Neuronal stem cell (in vitro differentiated cells): ENCODE measurements around the gene WWOX.

Source experiments
- DNase-seq: peaks from one replicate; pipeline ENCODE4 v3.0.0-alpha.2; 2013; ENCODE audit warnings: low spot score
- H2AFZ ChIP-seq: one replicate; pipeline ENCODE4 v1.6.1; 2013; ENCODE audit warnings: mild to moderate bottlenecking, low read length, inconsistent platforms
- H2AK5ac ChIP-seq: 2 replicates; pipeline ENCODE4 v1.6.1; 2013; ENCODE audit warnings: low read depth, mild to moderate bottlenecking, inconsistent platforms, low read length, moderate library complexity, mixed read lengths
- H2BK120ac ChIP-seq: 2 replicates; pipeline ENCODE4 v1.6.1; 2013; ENCODE audit warnings: low read depth, mild to moderate bottlenecking, inconsistent platforms, low read length, moderate library complexity, mixed read lengths
- H2BK12ac ChIP-seq: one replicate; pipeline ENCODE4 v1.6.1; 2013; ENCODE audit warnings: low read length, inconsistent platforms
- H2BK15ac ChIP-seq: 2 replicates; pipeline ENCODE4 v1.6.1; 2013; ENCODE audit warnings: mild to moderate bottlenecking, low read length, inconsistent platforms, mixed read lengths
- H2BK5ac ChIP-seq: one replicate; pipeline ENCODE4 v1.6.1; 2013; ENCODE audit warnings: inconsistent platforms, mild to moderate bottlenecking, low read length, moderate library complexity
- H3K14ac ChIP-seq: one replicate; pipeline ENCODE4 v1.6.1; 2013; ENCODE audit warnings: low read length, inconsistent platforms
- H3K18ac ChIP-seq: 2 replicates; pipeline ENCODE4 v1.6.1; 2013; ENCODE audit warnings: low read length, inconsistent platforms
- H3K23ac ChIP-seq: 2 replicates; pipeline ENCODE4 v1.6.1; 2013; ENCODE audit warnings: low read depth, mild to moderate bottlenecking, mixed read lengths, low read length, inconsistent platforms; ENCODE audit not compliant: poor library complexity
- H3K27ac ChIP-seq: replicated peaks from 3 replicates; pipeline ENCODE4 v1.5.1; 2013; ENCODE audit warnings: low read length, inconsistent platforms
- H3K27me3 ChIP-seq, 3 experiments: 2 replicates each; pipeline ENCODE4 v1.6.1; 2013; ENCODE audit warnings: low read length in 3 of 3, mild to moderate bottlenecking in 2 of 3, inconsistent platforms in 1 of 3, low read depth in 1 of 3, mixed read lengths in 1 of 3, moderate library complexity in 1 of 3; ENCODE audit not compliant: control insufficient read depth in 3 of 3, insufficient read depth in 3 of 3
- H3K36me3 ChIP-seq, 2 donors: replicated peaks in 1 of 2; 2 replicates each; pipeline ENCODE4 v1.6.1; 2013; ENCODE audit warnings: low read length in 2 of 2; ENCODE audit not compliant: control insufficient read depth in 2 of 2, insufficient read depth in 2 of 2
- H3K4ac ChIP-seq: 2 replicates; pipeline ENCODE4 v1.6.1; 2013; ENCODE audit warnings: inconsistent platforms, mild to moderate bottlenecking, low read length, moderate library complexity
- H3K4me1 ChIP-seq, 2 donors: 1 replicate in 1 of 2; 2 replicates in 1 of 2; pipeline ENCODE4 v1.6.1; 2013; ENCODE audit warnings: low read length in 2 of 2, low read depth in 1 of 2; ENCODE audit not compliant: control insufficient read depth in 2 of 2, insufficient read depth in 1 of 2
- H3K4me2 ChIP-seq: one replicate; pipeline ENCODE4 v1.6.1; 2013; ENCODE audit warnings: mild to moderate bottlenecking, low read length, inconsistent platforms; ENCODE audit not compliant: insufficient read depth, poor library complexity, severe bottlenecking
- H3K4me3 ChIP-seq, 2 donors: 2 replicates each; pipeline ENCODE4 v1.5.1; 2013; ENCODE audit warnings: low read length in 2 of 2, mild to moderate bottlenecking in 2 of 2, inconsistent platforms in 1 of 2, moderate library complexity in 1 of 2
- H3K79me1 ChIP-seq: one replicate; pipeline ENCODE4 v1.6.1; 2013; ENCODE audit warnings: low read depth, mild to moderate bottlenecking, inconsistent platforms, low read length, moderate library complexity
- H3K9ac ChIP-seq: one replicate; pipeline ENCODE4 v1.6.1; 2013; ENCODE audit warnings: mild to moderate bottlenecking, low read depth, low read length, inconsistent platforms; ENCODE audit not compliant: poor library complexity
- H3K9me3 ChIP-seq, 2 donors: replicated peaks in 1 of 2; 2 replicates each; pipeline versions ENCODE3 to v1.6.1; 2013; ENCODE audit warnings: low read length in 2 of 2, mild to moderate bottlenecking in 2 of 2, inconsistent platforms in 1 of 2, low read depth in 1 of 2, mixed read lengths in 1 of 2, moderate library complexity in 1 of 2; ENCODE audit not compliant: control insufficient read depth in 2 of 2, insufficient read depth in 1 of 2
- H4K8ac ChIP-seq: one replicate; pipeline ENCODE4 v1.6.1; 2013; ENCODE audit warnings: low read depth, mild to moderate bottlenecking, inconsistent platforms, low read length, moderate library complexity
- H4K91ac ChIP-seq: one replicate; pipeline ENCODE4 v1.6.1; 2013; ENCODE audit warnings: low read length, low read depth, mild to moderate bottlenecking, inconsistent platforms; ENCODE audit not compliant: poor library complexity
- WGBS, 2 donors: extraction: QIAGEN DNeasy Blood & Tissue Kit; methylation state at CpG; one replicate each; pipeline ENCODE4 v1.1.7; 2013; ENCODE audit warnings: missing lambda C conversion rate in 2 of 2, mixed read lengths in 1 of 2; ENCODE audit not compliant: insufficient read length in 2 of 2, insufficient replicate concordance in 1 of 2; ENCODE audit errors: extremely low coverage in 2 of 2; 5-methylcytosine and 5-hydroxymethylcytosine counted together

The WWOX gene

DNA sequence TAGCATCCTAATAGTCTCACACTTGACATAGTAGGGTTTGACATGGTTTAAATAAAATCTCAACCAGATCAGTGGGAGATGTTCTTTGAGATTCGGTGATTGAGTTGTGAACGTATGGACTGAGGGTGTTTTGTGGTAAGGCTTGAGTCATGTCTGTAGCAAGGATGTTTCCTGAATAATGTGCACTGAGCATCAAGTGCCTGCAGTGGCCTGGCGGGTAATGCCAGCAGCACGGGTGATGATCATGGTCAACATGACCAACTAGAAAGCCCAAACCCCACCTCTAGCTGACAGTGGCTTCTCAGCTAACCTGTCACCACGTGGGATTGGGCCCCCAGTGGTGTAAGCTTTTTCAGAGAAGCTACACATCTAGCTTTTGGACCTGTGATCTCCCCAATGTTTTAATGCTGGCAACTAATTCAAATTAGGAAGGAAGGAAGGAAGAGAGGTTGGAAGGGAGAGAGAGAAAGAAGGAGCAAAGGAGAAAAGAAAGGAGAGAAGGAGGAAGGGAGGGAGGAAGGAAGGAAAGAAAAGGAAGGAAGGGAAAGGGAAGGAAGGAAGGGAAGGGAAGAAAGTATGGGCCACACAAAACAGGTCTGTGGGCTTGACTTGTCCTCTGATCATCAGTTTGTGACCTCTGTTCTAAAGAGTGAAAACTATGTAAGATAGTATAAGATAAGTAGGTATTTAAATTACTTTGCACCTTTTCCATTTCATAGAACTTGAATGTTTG, 55.4 kb downstream of the WWOX start:
- no peaks in the 10 kb centered on the region for H3K79me1 ChIP-seq
- H3K23ac ChIP-seq = no peak overlapping the region
- H3K27me3 ChIP-seq = no peaks in the 10 kb centered on the region
- H3K9ac ChIP-seq = no peak overlapping the region
- no peak overlapping the region for H3K4me2 ChIP-seq
- no peak for DNase-seq
- no peaks in the 10 kb centered on the region for H3K9me3 ChIP-seq
- H3K4ac ChIP-seq = no peak overlapping the region
- no peak overlapping the region for H2BK12ac ChIP-seq
- H2AFZ ChIP-seq = no peak overlapping the region
- no peak overlapping the region for H2BK5ac ChIP-seq
- H3K18ac ChIP-seq = no peak overlapping the region
- no peak overlapping the region for H2AK5ac ChIP-seq
- H3K14ac ChIP-seq = no peak overlapping the region
- H3K27ac ChIP-seq = no peak overlapping the region
- no peaks in the 10 kb centered on the region for H3K36me3 ChIP-seq
- no peak overlapping the region for H4K8ac ChIP-seq
- no peak overlapping the region for H2BK15ac ChIP-seq
- no peak overlapping the region for H4K91ac ChIP-seq
- no CpG with 5 or more reads among the region's 5 CpGs for WGBS, 2 donors
- no peak overlapping the region for H2BK120ac ChIP-seq
- no peaks in the 10 kb centered on the region for H3K4me1 ChIP-seq
- H3K4me3 ChIP-seq = no peak overlapping the region

DNA sequence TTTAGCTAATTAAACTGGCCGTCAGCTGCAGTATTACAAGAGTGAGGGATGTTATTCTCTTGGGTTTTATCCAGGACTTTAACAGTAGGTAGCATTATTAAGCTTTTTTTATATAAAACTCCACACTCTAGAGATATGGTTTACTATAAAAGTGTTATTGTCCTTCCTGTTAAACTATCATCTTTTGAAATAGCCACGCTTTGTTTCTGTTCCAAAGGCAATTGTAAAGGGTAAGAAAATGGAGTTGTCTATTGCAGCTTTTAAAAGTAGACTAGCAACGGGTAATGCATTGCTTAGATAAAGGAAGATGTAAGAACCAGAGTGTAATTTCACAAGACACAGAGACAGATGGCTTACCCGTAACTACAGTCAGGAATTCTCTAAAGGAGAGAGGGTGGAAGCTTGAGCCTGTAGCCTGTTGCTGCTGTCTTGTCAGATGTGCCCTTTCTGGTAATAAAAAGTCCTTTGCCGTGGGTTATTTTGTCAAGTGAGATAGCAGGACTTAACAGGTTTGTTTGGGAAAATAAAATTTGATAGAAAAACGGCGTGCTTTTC, 56.4 kb downstream of the WWOX start:
- WGBS, 2 donors = no CpG with 5 or more reads among the region's 7 CpGs

DNA sequence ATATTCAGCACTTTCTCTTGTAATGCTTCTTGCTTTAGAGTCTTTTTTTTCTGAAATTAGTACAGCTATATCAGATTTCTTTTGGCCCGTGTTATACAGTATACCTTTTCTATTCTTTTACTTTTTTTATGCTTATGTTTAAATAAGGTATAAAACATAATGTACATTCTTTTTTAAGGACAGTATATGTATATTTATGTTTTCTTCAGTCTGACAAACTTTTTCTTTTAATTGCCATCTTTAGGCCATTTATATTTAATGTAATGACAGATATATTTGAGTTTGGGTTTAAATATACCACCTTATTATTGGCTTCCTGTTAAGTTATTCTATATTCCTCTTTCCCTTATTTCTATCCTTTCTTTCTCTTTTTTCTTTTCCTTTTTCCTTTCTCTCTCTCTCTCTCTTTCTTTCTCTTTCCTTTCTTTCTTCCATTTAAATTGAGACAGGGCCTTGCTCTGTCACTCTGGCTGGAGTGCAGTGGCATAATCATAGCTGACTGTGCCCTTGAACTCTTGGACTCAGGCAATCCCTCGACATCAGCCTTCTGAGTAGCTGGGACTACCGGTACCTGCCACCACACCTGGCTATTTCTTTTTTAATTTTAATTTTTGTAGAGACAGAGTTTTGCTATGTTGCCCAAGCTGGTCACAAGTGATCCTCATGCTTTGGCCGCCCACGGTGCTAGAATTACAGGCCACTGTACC, 61.7 kb downstream of the WWOX start:
- Histone ChIP-seq H3K18ac (no peak overlapping the region), H4K91ac (no peak overlapping the region), H3K14ac (no peak overlapping the region), H3K9me3 (no peaks in the 10 kb centered on the region), H2AFZ (no peak overlapping the region), H2BK15ac (no peak overlapping the region), H2AK5ac (no peak overlapping the region), H3K4me1 (no peaks in the 10 kb centered on the region), H2BK5ac (no peak overlapping the region), H2BK120ac (no peak overlapping the region), H3K4me2 (no peak overlapping the region), H3K9ac (no peak overlapping the region), H3K27me3 (no peaks in the 10 kb centered on the region), H3K27ac (no peak overlapping the region), H4K8ac (no peak overlapping the region), H2BK12ac (no peak overlapping the region), H3K4ac (no peak overlapping the region), H3K79me1 (no peaks in the 10 kb centered on the region), H3K36me3 (no peaks in the 10 kb centered on the region), H3K4me3 (no peak overlapping the region), H3K23ac (no peak overlapping the region)
- WGBS, 2 donors = no CpG with 5 or more reads among the region's 5 CpGs
- DNase-seq = no peak

More for the DNA sequence above, 56.4 kb downstream of the WWOX start:
- H3K27ac ChIP-seq = no peak overlapping the region
- no peak overlapping the region for H3K4me3 ChIP-seq
- H3K4me1 ChIP-seq = no peaks in the 10 kb centered on the region
- no peak overlapping the region for H3K4ac ChIP-seq
- H2BK120ac ChIP-seq = no peak overlapping the region
- no peak overlapping the region for H2BK5ac ChIP-seq
- H3K4me2 ChIP-seq = no peak overlapping the region
- no peak overlapping the region for H4K8ac ChIP-seq
- H2AFZ ChIP-seq = no peak overlapping the region
- H2BK12ac ChIP-seq = no peak overlapping the region
- no peaks in the 10 kb centered on the region for H3K79me1 ChIP-seq
- H3K27me3 ChIP-seq = no peaks in the 10 kb centered on the region
- H4K91ac ChIP-seq = no peak overlapping the region
- H3K23ac ChIP-seq = no peak overlapping the region
- no peaks in the 10 kb centered on the region for H3K9me3 ChIP-seq
- no peaks in the 10 kb centered on the region for H3K36me3 ChIP-seq
- no peak overlapping the region for H3K14ac ChIP-seq
- no peak overlapping the region for H3K9ac ChIP-seq
- H3K18ac ChIP-seq = no peak overlapping the region
- no peak overlapping the region for H2BK15ac ChIP-seq
- no peak for DNase-seq
- no peak overlapping the region for H2AK5ac ChIP-seq
